Stomach (tissue), 9 donors: Measurements from ENCODE around the gene PA2G4. TPM values are rescaled to one million over a fixed set of nuclear protein-coding genes. Genes with fewer than 3 reads are reported as not detected.

Source experiments
- DNase-seq, 2 donors: peaks; one replicate each; pipeline versions ENCODE4 v3.0.0 to v3.0.0-alpha.2; 2013 to 2019
- H3K27ac ChIP-seq, 5 donors: fragments of 200-600 bp in 4 of 5; sonication (generic) in 4 of 5; one replicate each; pipeline ENCODE4 v1.5.1; 2013 to 2019; ENCODE audit warnings: mild to moderate bottlenecking in 1 of 5, moderate library complexity in 1 of 5
- H3K27me3 ChIP-seq, 3 donors: fragments of 200-600 bp; sonication (generic); one replicate each; pipeline ENCODE4 v1.5.1; 2017 to 2019; ENCODE audit warnings: mixed run types in 1 of 3
- H3K36me3 ChIP-seq, 4 donors: fragments of 200-600 bp; sonication (generic); 1 replicate in 3 of 4; 2 replicates in 1 of 4; pipeline ENCODE4 v1.5.1; 2016 to 2019
- H3K4me1 ChIP-seq, 4 donors: fragments of 200-600 bp; sonication (generic); one replicate each; pipeline ENCODE4 v1.5.1; 2016 to 2019
- H3K4me3 ChIP-seq, 4 donors: fragments of 200-600 bp; sonication (generic) in 3 of 4; one replicate each; pipeline ENCODE4 v1.5.1; 2016 to 2019; ENCODE audit warnings: mild to moderate bottlenecking in 1 of 4
- H3K9me3 ChIP-seq, 4 donors: fragments of 200-600 bp; sonication (generic); one replicate each; pipeline ENCODE4 v1.5.1; 2016 to 2019
- EP300 ChIP-seq: sonication (generic); formaldehyde crosslinking; IDR thresholded peaks from one replicate; pipeline ENCODE4 v1.6.1; 2017; ENCODE audit warnings: antibody characterized with exemption
- POLR2A ChIP-seq, 4 donors: fragments of 450-650 bp; IDR thresholded peaks; one replicate each; pipeline ENCODE4 v1.6.1; 2016; ENCODE audit warnings: antibody characterized with exemption in 4 of 4, control low read depth in 2 of 4, mild to moderate bottlenecking in 1 of 4, moderate library complexity in 1 of 4
- POLR2AphosphoS5 ChIP-seq, 3 donors: sonication (generic); formaldehyde crosslinking; IDR thresholded peaks; one replicate each; pipeline ENCODE4 v1.6.1; 2016; ENCODE audit warnings: antibody characterized with exemption in 3 of 3
- WGBS, 5 donors: extraction: QIAGEN DNeasy Blood & Tissue Kit in 3 of 5; methylation state at CpG; one replicate each; pipeline versions ENCODE4 v1.1.5 to v1.1.7; 2013 to 2018; 5-methylcytosine and 5-hydroxymethylcytosine counted together
- intact Hi-C: fragments of 100-400 bp; cut with DNase I; formaldehyde crosslinking; loops from one replicate; pipeline ENCODE4 v1.15.1; 2023; ENCODE audit warnings: low total_unique reads
- polyA plus RNA-seq, 3 donors: library from polyadenylated mRNA; stranded (reverse); fragments of 200-250 nt; gene quantifications; one replicate each; pipeline ENCODE4 v1.2.3, GENCODE V29; 2013
- total RNA-seq, 5 donors: library from RNA; depleted of rRNA; stranded (reverse); fragments of >200 nt; gene quantifications; one replicate each; pipeline versions ENCODE4 v1.1.0 to v1.2.3, GENCODE V29; 2014 to 2016
- TF ChIP-seq, protein P1 (sequence below), 7 experiments: fragments of 450-650 bp in 4 of 7; fragments of 200-600 bp in 3 of 7; sonication (generic) in 3 of 7; IDR thresholded peaks; one replicate each; pipeline ENCODE4 v1.5.1; 2016 to 2019; ENCODE audit warnings: antibody characterized with exemption in 7 of 7, control low read depth in 2 of 7, mild to moderate bottlenecking in 1 of 7
- donor health status: healthy with polysubstance abuse.
- donor health status: Bipolar disorder and iron deficiency.
- donor health status: healthy.

PA2G4 gene
- total and polyA plus RNA-seq, 8 donors = 33.8 to 144 (median 84.6) TPM

GRCh38 chr12:56102683-56103065, 1.7 kb upstream of the PA2G4 start:
- peak overlapping the region in 4 of 5 donors; percentile 3 to 90 (median 88) for H3K27ac ChIP-seq
- no peaks in the 10 kb centered on the region for H3K9me3 ChIP-seq
- H3K27me3 ChIP-seq = no peaks in the 10 kb centered on the region
- H3K4me3 ChIP-seq = peak overlapping the region in 1 of 4 donors; percentile 81
- peaks cover 41 to 62% (median 55%) of the 10 kb centered on the region in 4 donors for H3K36me3 ChIP-seq
- DNase-seq = no peak
- 19 to 63% (median 46%) methylated on average over 1 of the region's 1 CpG for WGBS, 5 donors
- intact Hi-C loops = no loop called here
- peaks cover 11 to 55% (median 32%) of the 10 kb centered on the region in 4 donors for H3K4me1 ChIP-seq
- TF ChIP-seq POLR2AphosphoS5 (IDR thresholded peaks at IDR 0.05) = no peak
- TF ChIP-seq POLR2A (IDR thresholded peaks at IDR 0.05) = no peak
- TF ChIP-seq, protein P1, sequence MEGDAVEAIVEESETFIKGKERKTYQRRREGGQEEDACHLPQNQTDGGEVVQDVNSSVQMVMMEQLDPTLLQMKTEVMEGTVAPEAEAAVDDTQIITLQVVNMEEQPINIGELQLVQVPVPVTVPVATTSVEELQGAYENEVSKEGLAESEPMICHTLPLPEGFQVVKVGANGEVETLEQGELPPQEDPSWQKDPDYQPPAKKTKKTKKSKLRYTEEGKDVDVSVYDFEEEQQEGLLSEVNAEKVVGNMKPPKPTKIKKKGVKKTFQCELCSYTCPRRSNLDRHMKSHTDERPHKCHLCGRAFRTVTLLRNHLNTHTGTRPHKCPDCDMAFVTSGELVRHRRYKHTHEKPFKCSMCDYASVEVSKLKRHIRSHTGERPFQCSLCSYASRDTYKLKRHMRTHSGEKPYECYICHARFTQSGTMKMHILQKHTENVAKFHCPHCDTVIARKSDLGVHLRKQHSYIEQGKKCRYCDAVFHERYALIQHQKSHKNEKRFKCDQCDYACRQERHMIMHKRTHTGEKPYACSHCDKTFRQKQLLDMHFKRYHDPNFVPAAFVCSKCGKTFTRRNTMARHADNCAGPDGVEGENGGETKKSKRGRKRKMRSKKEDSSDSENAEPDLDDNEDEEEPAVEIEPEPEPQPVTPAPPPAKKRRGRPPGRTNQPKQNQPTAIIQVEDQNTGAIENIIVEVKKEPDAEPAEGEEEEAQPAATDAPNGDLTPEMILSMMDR (IDR thresholded peaks at IDR 0.05) = no peak
- TF ChIP-seq EP300 = no peak

GRCh38 chr12:56103066-56103711, 1.2 kb upstream of the PA2G4 start:
- intact Hi-C loops = no loop called here
- H3K4me3 ChIP-seq = peak overlapping the region; percentile 66 to 96 (median 78)

DNA sequence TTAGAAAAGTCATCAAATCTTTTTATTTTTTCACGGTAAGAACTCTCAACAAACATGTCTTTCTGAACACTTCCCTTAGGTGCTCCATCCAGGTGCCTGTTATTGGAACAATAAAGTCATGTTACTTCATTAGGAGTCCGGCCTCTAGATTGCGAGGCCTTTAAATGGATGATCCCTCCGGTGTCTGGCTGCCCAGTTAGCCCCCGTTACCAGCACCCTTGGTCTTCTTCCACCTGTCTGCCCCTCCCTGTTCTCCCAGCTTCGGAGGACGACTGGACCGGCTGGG, 593 bp upstream of the PA2G4 start:
- H3K36me3 ChIP-seq = peaks cover 47 to 62% (median 56%) of the 10 kb centered on the region in 4 donors
- peaks cover 11 to 58% (median 32%) of the 10 kb centered on the region in 4 donors for H3K4me1 ChIP-seq
- DNase-seq = no peak
- 0 to 2% (median 2%) methylated on average over 7 to 8 of the region's 8 CpGs for WGBS, 5 donors
- H3K9me3 ChIP-seq = no peaks in the 10 kb centered on the region
- no peaks in the 10 kb centered on the region for H3K27me3 ChIP-seq
- H3K27ac ChIP-seq = peak overlapping the region; percentile 88 to 93 (median 89)
- intact Hi-C loops = no loop called here
- H3K4me3 ChIP-seq = peak overlapping the region; percentile 66 to 96 (median 78)
- no peak for TF ChIP-seq POLR2A (IDR thresholded peaks at IDR 0.05)
- TF ChIP-seq EP300 = no peak
- TF ChIP-seq POLR2AphosphoS5 (IDR thresholded peaks at IDR 0.05) = no peak
- TF ChIP-seq, protein P1 (IDR thresholded peaks at IDR 0.05) = no peak

More at GRCh38 chr12:56103066-56103711, 1.2 kb upstream of the PA2G4 start:
- TF ChIP-seq POLR2AphosphoS5 (IDR thresholded peaks at IDR 0.05) = peak in 1 of 3 donors; percentile 6
- TF ChIP-seq, protein P1 (IDR thresholded peaks at IDR 0.05) = no peak
- WGBS, 5 donors = 29 to 44% (median 38%) methylated on average over 6 of the region's 6 CpGs
- Histone ChIP-seq H3K4me1 (peaks cover 11 to 58% (median 32%) of the 10 kb centered on the region in 4 donors), H3K36me3 (peaks cover 46 to 62% (median 56%) of the 10 kb centered on the region in 4 donors), H3K9me3 (no peaks in the 10 kb centered on the region), H3K27ac (peak overlapping the region; percentile 28 to 90 (median 88)), H3K27me3 (no peaks in the 10 kb centered on the region)
- peak in 1 of 2 donors; percentile 20 for DNase-seq

DNA sequence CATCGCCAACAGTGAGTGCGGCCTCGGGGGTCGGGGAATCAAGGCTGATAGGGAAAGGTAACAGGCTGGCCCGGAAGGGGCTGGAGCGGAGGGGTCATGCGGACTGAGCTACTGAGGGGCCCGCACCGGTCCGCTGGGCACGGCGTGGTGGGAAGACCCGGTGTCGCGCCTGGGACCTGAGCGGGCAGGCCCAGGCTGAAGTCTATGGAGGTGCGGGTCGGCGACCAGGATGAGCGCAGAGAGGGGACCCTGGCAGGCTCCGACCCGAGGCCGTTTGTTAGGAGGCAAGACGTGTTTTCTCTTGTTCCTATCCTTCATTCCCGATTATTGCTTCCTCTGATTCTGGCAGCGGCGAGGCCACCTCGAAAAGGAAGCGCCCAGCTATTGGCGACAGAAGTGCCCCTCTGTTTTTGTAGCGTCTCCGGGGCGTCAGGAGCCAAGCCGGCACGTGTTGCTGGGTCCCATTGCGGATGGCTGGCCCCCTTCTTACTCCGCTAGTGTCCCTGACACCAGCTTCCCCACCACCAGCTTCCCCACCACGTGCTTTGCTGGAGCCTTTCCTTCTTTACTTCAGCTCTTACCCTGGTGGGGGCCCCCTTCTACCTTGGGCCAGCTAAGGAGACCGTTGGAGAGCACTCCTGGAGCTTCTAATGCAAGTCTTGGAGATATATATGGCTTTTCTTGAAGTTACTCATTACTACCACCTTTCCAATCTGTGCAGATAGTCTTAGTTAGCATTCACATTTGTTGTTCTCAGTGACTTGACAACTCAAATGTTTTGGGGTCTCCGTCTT, 653 bp downstream of the PA2G4 start:
- intact Hi-C loops = no loop called here
- Histone ChIP-seq H3K27me3 (no peaks in the 10 kb centered on the region), H3K4me3 (peak overlapping the region; percentile 66 to 96 (median 78)), H3K4me1 (peaks cover 11 to 50% (median 32%) of the 10 kb centered on the region in 4 donors), H3K27ac (peak overlapping the region; percentile 88 to 90 (median 89)), H3K36me3 (peaks cover 49 to 62% (median 56%) of the 10 kb centered on the region in 4 donors), H3K9me3 (no peaks in the 10 kb centered on the region)
- DNase-seq = peak; percentile 34 to 53
- TF ChIP-seq POLR2AphosphoS5 (IDR thresholded peaks at IDR 0.05) (no peak), POLR2A (IDR thresholded peaks at IDR 0.05) (no peak), EP300 (no peak)
- TF ChIP-seq, protein P1 (IDR thresholded peaks at IDR 0.05) = no peak
- WGBS, 5 donors = 0 to 1% (median 1%) methylated on average over 34 to 40 of the region's 40 CpGs
